A549 (cell line): ENCODE measurements around the gene NCAPD2. TPM values are rescaled to one million over a fixed set of nuclear protein-coding genes. Genes with fewer than 3 reads are reported as not detected.

Experiments
- ATAC-seq, 2 experiments: fragments of 200-7000 bp in 1 of 2; fragments of >200 bp in 1 of 2; cut with Nextera tagmentation in 1 of 2; cut with Tn5 transposase in 1 of 2; 3 replicates each; pipeline versions ENCODE4 v1.8.0 to v1.9.1; 2018 to 2020; ENCODE audit warnings: mild to moderate bottlenecking in 1 of 2, moderate library complexity in 1 of 2
- CTCF ChIA-PET: fragments of 300-600 bp; sonication (Branson Sonifier 250); formaldehyde crosslinking; extraction: SDS; loops from one replicate; lab custom pipeline; 2021; ENCODE audit warnings: antibody characterized with exemption, inconsistent platforms; lab: Yijun Ruan, JAX
- POLR2A ChIA-PET: fragments of 350-600 bp; formaldehyde crosslinking; extraction: SDS; loops from one replicate; lab custom pipeline; 2021; ENCODE audit warnings: antibody characterized with exemption, inconsistent platforms; lab: Yijun Ruan, JAX
- DNase-seq, 2 experiments: peaks; one replicate each; pipeline versions ENCODE4 v3.0.0 to v3.0.0-alpha.2; 2011 to 2016; ENCODE audit warnings: low read depth in 1 of 2, low spot score in 1 of 2
- FAIRE-seq: peaks from 2 replicates; lab custom pipeline; 2011; peaks lifted over from hg19 to GRCh38; lab: Jason Lieb, UNC
- H3K27ac ChIP-seq, 2 experiments: fragments of >200 bp; sonication (Bioruptor Twin); formaldehyde crosslinking; 3 replicates each; pipeline ENCODE4 v1.5.1; 2016 to 2017
- H3K4me1 ChIP-seq: fragments of >200 bp; sonication (Bioruptor Twin); formaldehyde crosslinking; 3 replicates; pipeline ENCODE4 v1.6.1; 2016
- H3K4me2 ChIP-seq: fragments of >200 bp; sonication (Bioruptor Twin); formaldehyde crosslinking; 3 replicates; pipeline ENCODE4 v1.6.1; 2016
- H3K4me3 ChIP-seq: fragments of >200 bp; sonication (Bioruptor Twin); formaldehyde crosslinking; 3 replicates; pipeline ENCODE4 v1.5.1; 2016
- H3K9me3 ChIP-seq: fragments of >200 bp; sonication (Bioruptor Twin); formaldehyde crosslinking; 3 replicates; pipeline ENCODE4 v1.6.1; 2016
- BCL3 ChIP-seq: fragments of >200 bp; sonication (Bioruptor Twin); formaldehyde crosslinking; IDR thresholded peaks from 3 replicates; pipeline ENCODE4 v1.6.1; 2016
- CEBPB ChIP-seq, 2 experiments: fragments of >200 bp in 1 of 2; sonication (Bioruptor Twin) in 1 of 2; formaldehyde crosslinking in 1 of 2; IDR thresholded peaks; 2 replicates each; pipeline ENCODE4 v1.6.1; 2012 to 2016
- CHD4 ChIP-seq: fragments of 200-600 bp; sonication (generic); IDR thresholded peaks from 2 replicates; pipeline ENCODE4 v1.6.1; 2016; ENCODE audit warnings: antibody characterized with exemption, mild to moderate bottlenecking, borderline replicate concordance
- CTCF ChIP-seq: fragments of >200 bp; sonication (Bioruptor Twin); formaldehyde crosslinking; IDR thresholded peaks from 3 replicates; pipeline ENCODE4 v1.5.1; 2016
- ELK1 ChIP-seq: fragments of 150-350 bp; IDR thresholded peaks from 2 replicates; pipeline ENCODE4 v1.6.1; 2014; ENCODE audit warnings: low read depth, mild to moderate bottlenecking, low read length
- FOSL2 ChIP-seq, 2 experiments: fragments of 450-650 bp in 1 of 2; fragments of >200 bp in 1 of 2; sonication (Bioruptor Twin) in 1 of 2; formaldehyde crosslinking; IDR thresholded peaks; 2 replicates each; pipeline versions ENCODE4 v1.5.0 to v1.6.1; 2016 to 2020; ENCODE audit warnings: mild to moderate bottlenecking in 1 of 2, moderate library complexity in 1 of 2
- FOXS1 ChIP-seq: fragments of 250-450 bp; sonication (Bioruptor Pico); IDR thresholded peaks from 2 replicates; pipeline ENCODE4 v1.5.0; 2020; ENCODE audit warnings: mild to moderate bottlenecking, moderate library complexity
- HDAC2 ChIP-seq: fragments of 200-600 bp; sonication (generic); IDR thresholded peaks from 2 replicates; pipeline ENCODE4 v1.6.1; 2016
- HES2 ChIP-seq: fragments of >200 bp; sonication (Bioruptor Twin); formaldehyde crosslinking; IDR thresholded peaks from 2 replicates; pipeline ENCODE4 v1.6.1; 2016
- HEYL ChIP-seq: fragments of 250-450 bp; sonication (Bioruptor Pico); IDR thresholded peaks from 2 replicates; pipeline ENCODE4 v1.8.0; 2021; ENCODE audit warnings: mild to moderate bottlenecking, moderate library complexity
- HOXA7 ChIP-seq: fragments of 250-450 bp; sonication (Bioruptor Pico); IDR thresholded peaks from 2 replicates; pipeline ENCODE4 v1.5.0; 2020; ENCODE audit warnings: mild to moderate bottlenecking, moderate library complexity
- JUNB ChIP-seq: fragments of >200 bp; sonication (Bioruptor Twin); formaldehyde crosslinking; IDR thresholded peaks from 2 replicates; pipeline ENCODE4 v1.6.1; 2016
- KDM5A ChIP-seq: fragments of 200-600 bp; sonication (generic); IDR thresholded peaks from 2 replicates; pipeline ENCODE4 v1.6.1; 2016; ENCODE audit warnings: antibody characterized with exemption, mild to moderate bottlenecking
- MAFK ChIP-seq: fragments of 450-650 bp; IDR thresholded peaks from 2 replicates; pipeline ENCODE4 v1.6.1; 2014; ENCODE audit not compliant: partially characterized antibody
- MAZ ChIP-seq: fragments of 150-350 bp; IDR thresholded peaks from 2 replicates; pipeline ENCODE4 v1.6.1; 2014; ENCODE audit warnings: antibody characterized with exemption, low read depth, low read length, borderline replicate concordance
- NFE2L2 ChIP-seq: fragments of 150-350 bp; conservative IDR thresholded peaks from 2 replicates; pipeline ENCODE4 v1.6.1; 2014; ENCODE audit warnings: low read length
- POLR2A ChIP-seq: IDR thresholded peaks from 2 replicates; pipeline ENCODE4 v1.6.1; 2012; ENCODE audit warnings: mild to moderate bottlenecking, low read length
- RAD21 ChIP-seq, 2 experiments: fragments of >200 bp in 1 of 2; sonication (Bioruptor Twin) in 1 of 2; formaldehyde crosslinking in 1 of 2; IDR thresholded peaks in 1 of 2; conservative IDR thresholded peaks in 1 of 2; 2 replicates in 1 of 2; 3 replicates in 1 of 2; pipeline ENCODE4 v1.6.1; 2012 to 2018; ENCODE audit warnings: inconsistent platforms in 1 of 2
- RARB ChIP-seq: fragments of 250-450 bp; sonication (Bioruptor Pico); IDR thresholded peaks from 2 replicates; pipeline ENCODE4 v1.8.0; 2021; ENCODE audit warnings: mild to moderate bottlenecking, moderate library complexity
- SMC3 ChIP-seq: fragments of >200 bp; sonication (Bioruptor Twin); formaldehyde crosslinking; IDR thresholded peaks from 3 replicates; pipeline ENCODE4 v1.6.1; 2018; ENCODE audit warnings: inconsistent platforms
- SREBF2 ChIP-seq: fragments of 450-650 bp; IDR thresholded peaks from 2 replicates; pipeline ENCODE4 v1.6.1; 2014; ENCODE audit warnings: mild to moderate bottlenecking, moderate library complexity
- ZC3H11A ChIP-seq: fragments of 450-650 bp; IDR thresholded peaks from 2 replicates; pipeline ENCODE4 v1.6.1; 2014; ENCODE audit warnings: antibody characterized with exemption, mild to moderate bottlenecking
- WGBS: methylation state at CpG from one replicate; pipeline ENCODE4 v1.1.6; 2017; ENCODE audit errors: missing lambda C conversion rate; 5-methylcytosine and 5-hydroxymethylcytosine counted together
- polyA plus RNA-seq, 4 experiments: library from polyadenylated mRNA; depleted of rRNA in 3 of 4; stranded (reverse); fragments of >200 nt; fragmentation: RNase III in 1 of 4; extraction: RNeasy Plus Mini Kit Qiagen cat#74134 plus additional on column Dnase treatment in 1 of 4; gene quantifications; 2 replicates in 3 of 4; 3 replicates in 1 of 4; pipeline ENCODE4 v1.2.3, GENCODE V29; 2011 to 2017

Gene NCAPD2
- polyA plus RNA-seq, 2 of the 4 experiments (the other 2 are of a cell fraction), result 82.0 to 130 TPM

- no peak overlapping the region for H3K4me3 ChIP-seq
- peak overlapping the region in 1 of 2 experiments; percentile 47; a peak in 2 of 6 replicates for H3K27ac ChIP-seq
- ChIA-PET POLR2A (no interaction called here), CTCF (interaction anchor here (0.7 to 3.9 kb wide), 37 partner anchors 13 to 269 kb away, joined by 3 to 121 read pairs (median 11); partner anchors contain the start of genes CD27, GAPDH, MRPL51 and TAPBPL)
- no peaks in the 10 kb centered on the region for H3K9me3 ChIP-seq
- DNase-seq, result no peak
- H3K4me2 ChIP-seq, result no peak overlapping the region
- FAIRE-seq, result no peak
- WGBS, result 85% methylated on average over 8 of the region's 8 CpGs
- no peak for ATAC-seq
- peaks cover 24% of the 10 kb centered on the region for H3K4me1 ChIP-seq
- TF ChIP-seq KDM5A (no peak), POLR2A (no peak), BCL3 (no peak), ZC3H11A (no peak), HES2 (no peak), FOXS1 (CRISPR knock-in tag) (no peak), NFE2L2 (no peak), SREBF2 (no peak), SMC3 (no peak), MAZ (no peak), HDAC2 (no peak), HEYL (CRISPR knock-in tag) (no peak), FOSL2 (IDR thresholded peaks at IDR 0.05) (no peak), FOSL2 (CRISPR knock-in tag; IDR thresholded peaks at IDR 0.05) (no peak), ELK1 (no peak), MAFK (no peak), JUNB (no peak), CHD4 (no peak), RARB (no peak)
Observed at GRCh38 chr12:6464531-6464930, 29.4 kb upstream of the NCAPD2 start.

GRCh38 chr12:6465467-6466183 is 28.3 kb upstream of the NCAPD2 start:
- ChIA-PET CTCF (interaction anchor here (0.6 to 3.8 kb wide), 80 partner anchors 9 to 475 kb away, joined by 3 to 121 read pairs (median 6); partner anchors contain the start of genes CD27, GAPDH, LTBR and MRPL51), POLR2A (interaction anchor here (0.6 to 1.4 kb wide), 7 partner anchors 14 to 139 kb away, joined by 3 to 10 read pairs (median 3); partner anchors contain the start of genes GAPDH, MRPL51 and TAPBPL)
- FAIRE-seq (no peak), DNase-seq (peak; percentile 84 to 87), ATAC-seq (peak; percentile 48 to 69; a peak in 4 of 6 replicates)
- H3K9me3 ChIP-seq, result no peaks in the 10 kb centered on the region
- H3K4me1 ChIP-seq, result peaks cover 29% of the 10 kb centered on the region
- H3K4me2 ChIP-seq, result no peak overlapping the region
- H3K27ac ChIP-seq, result peak overlapping the region in 1 of 2 experiments; percentile 9; a peak in 1 of 6 replicates
- no peak overlapping the region for H3K4me3 ChIP-seq
- TF ChIP-seq CEBPB (IDR thresholded peaks at IDR 0.05), result no peak
- 0 out of 2 replicates have a peak, but pooled peaks have one; percentile 2 for TF ChIP-seq ZC3H11A
- TF ChIP-seq HOXA7 (CRISPR knock-in tag), result no peak
- TF ChIP-seq CTCF, result peak; percentile 86
- peak; percentile 95 to 99 for TF ChIP-seq RAD21 (conservative IDR thresholded peaks at IDR 0.05 in 1 of 2, IDR thresholded peaks at IDR 0.05 in 1 of 2)
- TF ChIP-seq SMC3, result peak; percentile 94
- WGBS, result 42% methylated on average over 6 of the region's 6 CpGs
